ENCODE results near the gene HLA-E.

DNA sequence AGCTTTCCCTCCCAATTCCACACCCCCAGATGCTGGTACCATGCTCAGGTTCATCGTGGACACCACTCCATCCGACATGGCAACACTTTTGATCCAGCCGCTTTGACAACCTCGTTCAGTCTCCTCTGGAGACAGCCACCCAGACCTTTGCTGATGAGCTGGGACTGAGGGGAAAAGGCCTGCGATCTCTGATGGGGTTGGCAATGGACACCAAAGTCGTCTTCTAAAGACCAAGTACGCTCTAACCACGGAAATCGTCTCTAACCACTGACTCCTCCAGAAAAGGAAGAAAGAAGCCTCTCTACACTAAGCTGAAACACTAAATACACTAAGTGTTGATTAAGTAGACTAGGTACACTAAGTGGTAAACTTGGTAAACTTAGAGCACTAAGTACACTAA is 26.1 kb upstream of the HLA-E start:
- TF ChIP-seq, protein P1, sequence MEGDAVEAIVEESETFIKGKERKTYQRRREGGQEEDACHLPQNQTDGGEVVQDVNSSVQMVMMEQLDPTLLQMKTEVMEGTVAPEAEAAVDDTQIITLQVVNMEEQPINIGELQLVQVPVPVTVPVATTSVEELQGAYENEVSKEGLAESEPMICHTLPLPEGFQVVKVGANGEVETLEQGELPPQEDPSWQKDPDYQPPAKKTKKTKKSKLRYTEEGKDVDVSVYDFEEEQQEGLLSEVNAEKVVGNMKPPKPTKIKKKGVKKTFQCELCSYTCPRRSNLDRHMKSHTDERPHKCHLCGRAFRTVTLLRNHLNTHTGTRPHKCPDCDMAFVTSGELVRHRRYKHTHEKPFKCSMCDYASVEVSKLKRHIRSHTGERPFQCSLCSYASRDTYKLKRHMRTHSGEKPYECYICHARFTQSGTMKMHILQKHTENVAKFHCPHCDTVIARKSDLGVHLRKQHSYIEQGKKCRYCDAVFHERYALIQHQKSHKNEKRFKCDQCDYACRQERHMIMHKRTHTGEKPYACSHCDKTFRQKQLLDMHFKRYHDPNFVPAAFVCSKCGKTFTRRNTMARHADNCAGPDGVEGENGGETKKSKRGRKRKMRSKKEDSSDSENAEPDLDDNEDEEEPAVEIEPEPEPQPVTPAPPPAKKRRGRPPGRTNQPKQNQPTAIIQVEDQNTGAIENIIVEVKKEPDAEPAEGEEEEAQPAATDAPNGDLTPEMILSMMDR (conservative IDR thresholded peaks at IDR 0.05) = no peak
- TF ChIP-seq EZH2 (IDR thresholded peaks at IDR 0.05; ENCODE audit: low read depth) = no peak
